Hepatocyte (in vitro differentiated cells): ENCODE results near the gene USP10. TPM values are rescaled to one million over a fixed set of nuclear protein-coding genes. Genes with fewer than 3 reads are reported as not detected.

Experiments used
- DNase-seq: peaks from one replicate; pipeline ENCODE4 v3.0.0-alpha.2; 2016; ENCODE audit warnings: low spot score
- H2AFZ ChIP-seq: fragments of 200-600 bp; sonication (generic); 2 replicates; pipeline ENCODE4 v1.6.0; 2016; ENCODE audit warnings: antibody characterized with exemption, mild to moderate bottlenecking
- H3K27ac ChIP-seq: fragments of 200-600 bp; sonication (generic); 2 replicates; pipeline ENCODE4 v1.5.1; 2016; ENCODE audit warnings: mild to moderate bottlenecking
- H3K27me3 ChIP-seq: fragments of 200-600 bp; sonication (generic); 2 replicates; pipeline ENCODE4 v1.6.1; 2016
- H3K36me3 ChIP-seq: fragments of 200-600 bp; sonication (generic); replicated peaks from 2 replicates; pipeline ENCODE4 v1.5.1; 2016; ENCODE audit warnings: low read depth; ENCODE audit not compliant: insufficient read depth
- H3K4me1 ChIP-seq: fragments of 200-600 bp; sonication (generic); 2 replicates; pipeline ENCODE4 v1.5.1; 2016; ENCODE audit warnings: mild to moderate bottlenecking, moderate library complexity; ENCODE audit not compliant: insufficient read depth
- H3K4me2 ChIP-seq: fragments of 200-600 bp; sonication (generic); 2 replicates; pipeline ENCODE4 v1.6.0; 2016
- H3K4me3 ChIP-seq: fragments of 200-600 bp; sonication (generic); 2 replicates; pipeline ENCODE4 v1.5.1; 2016; ENCODE audit warnings: mild to moderate bottlenecking
- H3K79me2 ChIP-seq: fragments of 200-600 bp; sonication (generic); 2 replicates; pipeline ENCODE4 v1.6.0; 2017; ENCODE audit warnings: mild to moderate bottlenecking
- H3K9me2 ChIP-seq: fragments of 200-600 bp; sonication (generic); replicated peaks from 2 replicates; pipeline ENCODE4 v1.6.0; 2017; ENCODE audit warnings: mild to moderate bottlenecking; ENCODE audit not compliant: insufficient read depth
- H3K9me3 ChIP-seq: fragments of 200-600 bp; sonication (generic); 2 replicates; pipeline ENCODE4 v1.5.1; 2016; ENCODE audit warnings: low read depth, mild to moderate bottlenecking
- H4K20me1 ChIP-seq: fragments of 200-600 bp; sonication (generic); 2 replicates; pipeline ENCODE4 v1.6.0; 2016; ENCODE audit warnings: mild to moderate bottlenecking; ENCODE audit not compliant: insufficient read depth, poor library complexity, severe bottlenecking
- EZH2 ChIP-seq: fragments of 200-600 bp; sonication (generic); IDR thresholded peaks from 2 replicates; pipeline ENCODE4 v1.6.1; 2016; ENCODE audit warnings: antibody characterized with exemption, mild to moderate bottlenecking, borderline replicate concordance
- EZH2phosphoT487 ChIP-seq: fragments of 200-600 bp; sonication (generic); IDR thresholded peaks from one replicate; pipeline ENCODE4 v1.6.1; 2018; ENCODE audit warnings: antibody characterized with exemption, mild to moderate bottlenecking, low read depth, moderate library complexity; ENCODE audit not compliant: unreplicated experiment, severe bottlenecking
- WGBS: methylation state at CpG from one replicate; pipeline ENCODE4 v1.1.6; 2016; ENCODE audit warnings: low lambda C conversion rate; ENCODE audit errors: missing lambda C conversion rate; 5-methylcytosine and 5-hydroxymethylcytosine counted together
- polyA plus RNA-seq: library from polyadenylated mRNA; unstranded; fragments of >200 nt; fragmentation: Nextera tagmentation; extraction: Ambion mirVana; gene quantifications from 2 replicates; pipeline ENCODE4 v1.2.1, GENCODE V29; 2016
- total RNA-seq: library from RNA; depleted of rRNA; stranded (reverse); fragments of >200 nt; gene quantifications from 2 replicates; pipeline ENCODE4 v1.2.3, GENCODE V29; 2014
- TF ChIP-seq, protein P1 (sequence below): fragments of 200-600 bp; sonication (generic); IDR thresholded peaks from 2 replicates; pipeline ENCODE4 v1.5.1; 2016; ENCODE audit warnings: antibody characterized with exemption, mild to moderate bottlenecking; ENCODE audit not compliant: poor library complexity

The USP10 gene
- total and polyA plus RNA-seq, 2 experiments from 2014 or later, result 53.1 to 62.4 TPM

- Histone ChIP-seq H3K9me3 (no peaks in the 10 kb centered on the region), H3K27ac (no peak overlapping the region), H3K27me3 (no peaks in the 10 kb centered on the region), H4K20me1 (peaks cover 18% of the 10 kb centered on the region), H3K79me2 (peaks cover 89% of the 10 kb centered on the region), H3K4me1 (peaks cover 13% of the 10 kb centered on the region), H3K36me3 (no peaks in the 10 kb centered on the region), H3K4me3 (no peak overlapping the region), H2AFZ (no peak overlapping the region), H3K9me2 (no peaks in the 10 kb centered on the region), H3K4me2 (no peak overlapping the region)
- no peak for DNase-seq
- 79% methylated on average over 5 of the region's 5 CpGs for WGBS
- TF ChIP-seq, protein P1, sequence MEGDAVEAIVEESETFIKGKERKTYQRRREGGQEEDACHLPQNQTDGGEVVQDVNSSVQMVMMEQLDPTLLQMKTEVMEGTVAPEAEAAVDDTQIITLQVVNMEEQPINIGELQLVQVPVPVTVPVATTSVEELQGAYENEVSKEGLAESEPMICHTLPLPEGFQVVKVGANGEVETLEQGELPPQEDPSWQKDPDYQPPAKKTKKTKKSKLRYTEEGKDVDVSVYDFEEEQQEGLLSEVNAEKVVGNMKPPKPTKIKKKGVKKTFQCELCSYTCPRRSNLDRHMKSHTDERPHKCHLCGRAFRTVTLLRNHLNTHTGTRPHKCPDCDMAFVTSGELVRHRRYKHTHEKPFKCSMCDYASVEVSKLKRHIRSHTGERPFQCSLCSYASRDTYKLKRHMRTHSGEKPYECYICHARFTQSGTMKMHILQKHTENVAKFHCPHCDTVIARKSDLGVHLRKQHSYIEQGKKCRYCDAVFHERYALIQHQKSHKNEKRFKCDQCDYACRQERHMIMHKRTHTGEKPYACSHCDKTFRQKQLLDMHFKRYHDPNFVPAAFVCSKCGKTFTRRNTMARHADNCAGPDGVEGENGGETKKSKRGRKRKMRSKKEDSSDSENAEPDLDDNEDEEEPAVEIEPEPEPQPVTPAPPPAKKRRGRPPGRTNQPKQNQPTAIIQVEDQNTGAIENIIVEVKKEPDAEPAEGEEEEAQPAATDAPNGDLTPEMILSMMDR, result no peak
- TF ChIP-seq EZH2 (no peak), EZH2phosphoT487 (no peak)
Observed at GRCh38 chr16:84740596-84741116, 40.9 kb downstream of the USP10 start.

GRCh38 chr16:84741340-84741830 is 41.6 kb downstream of the USP10 start:
- no peak for DNase-seq
- H3K9me2 ChIP-seq, result no peaks in the 10 kb centered on the region
- no peak overlapping the region for H2AFZ ChIP-seq
- H3K79me2 ChIP-seq, result peaks cover 88% of the 10 kb centered on the region
- H3K9me3 ChIP-seq, result no peaks in the 10 kb centered on the region
- no peaks in the 10 kb centered on the region for H3K36me3 ChIP-seq
- no peak overlapping the region for H3K4me2 ChIP-seq
- TF ChIP-seq EZH2 (no peak), EZH2phosphoT487 (no peak)
- TF ChIP-seq, protein P1, result no peak
- no peak overlapping the region for H3K27ac ChIP-seq
- H3K27me3 ChIP-seq, result no peaks in the 10 kb centered on the region
- peaks cover 13% of the 10 kb centered on the region for H3K4me1 ChIP-seq
- no peak overlapping the region for H3K4me3 ChIP-seq
- H4K20me1 ChIP-seq, result peaks cover 14% of the 10 kb centered on the region
- 48% methylated on average over 4 of the region's 4 CpGs for WGBS

GRCh38 chr16:84742641-84743092 is 42.9 kb downstream of the USP10 start:
- Histone ChIP-seq H4K20me1 (peaks cover 13% of the 10 kb centered on the region), H3K4me2 (no peak overlapping the region), H3K27ac (no peak overlapping the region), H3K4me1 (peaks cover 13% of the 10 kb centered on the region), H3K4me3 (no peak overlapping the region), H3K27me3 (no peaks in the 10 kb centered on the region), H3K9me3 (no peaks in the 10 kb centered on the region), H2AFZ (no peak overlapping the region), H3K9me2 (no peaks in the 10 kb centered on the region), H3K36me3 (no peaks in the 10 kb centered on the region), H3K79me2 (peaks cover 86% of the 10 kb centered on the region)
- 82% methylated on average over 10 of the region's 10 CpGs for WGBS
- TF ChIP-seq EZH2phosphoT487 (no peak), EZH2 (no peak)
- TF ChIP-seq, protein P1, result no peak
- DNase-seq, result no peak
